Right lobe of liver (tissue), 6 donors: ENCODE measurements around the gene MSANTD1. TPM values are rescaled to one million over a fixed set of nuclear protein-coding genes. Genes with fewer than 3 reads are reported as not detected.

ENCODE experiments used
- ATAC-seq, 4 donors: fragments of 200-7000 bp; cut with Tn5 transposase; one replicate each; pipeline ENCODE4 v1.9.1; 2020; ENCODE audit warnings: mild to moderate bottlenecking in 4 of 4, moderate library complexity in 4 of 4
- DNase-seq, 3 donors: peaks; one replicate each; pipeline ENCODE4 v3.0.0-alpha.2; 2020
- H3K27ac ChIP-seq, 3 donors: fragments of 200-600 bp; one replicate each; pipeline ENCODE4 v1.8.0; 2022
- H3K27me3 ChIP-seq, 2 donors: fragments of 200-600 bp; one replicate each; pipeline ENCODE4 v1.8.0; 2022
- H3K36me3 ChIP-seq, 4 donors: fragments of 200-600 bp; sonication (generic) in 1 of 4; one replicate each; pipeline versions ENCODE4 v1.5.1 to v1.8.0; 2017 to 2022; ENCODE audit warnings: control low read depth in 1 of 4
- H3K4me1 ChIP-seq, 4 donors: fragments of 200-600 bp; sonication (generic) in 1 of 4; one replicate each; pipeline versions ENCODE4 v1.5.1 to v1.8.0; 2017 to 2022; ENCODE audit warnings: control low read depth in 1 of 4
- H3K4me3 ChIP-seq, 3 donors: fragments of 200-600 bp; one replicate each; pipeline ENCODE4 v1.8.0; 2022
- H3K9me3 ChIP-seq, 4 donors: fragments of 200-600 bp; sonication (generic) in 1 of 4; one replicate each; pipeline versions ENCODE4 v1.5.1 to v1.8.0; 2017 to 2022; ENCODE audit warnings: control low read depth in 1 of 4
- POLR2A ChIP-seq: fragments of 450-650 bp; IDR thresholded peaks from one replicate; pipeline ENCODE4 v1.6.1; 2017; ENCODE audit warnings: antibody characterized with exemption, mild to moderate bottlenecking
- WGBS: methylation state at CpG from one replicate; pipeline ENCODE4 v1.1.6; 2018; ENCODE audit warnings: low coverage, low lambda C conversion rate; ENCODE audit not compliant: insufficient coverage; ENCODE audit errors: missing lambda C conversion rate; 5-methylcytosine and 5-hydroxymethylcytosine counted together
- intact Hi-C, 2 donors: fragments of 100-400 bp; cut with DNase I; formaldehyde crosslinking; loops; one replicate each; pipeline versions ENCODE4 v1.11.2 to v1.14.1; 2022
- total RNA-seq, 6 experiments: library from RNA; depleted of rRNA in 2 of 6; stranded (reverse); fragments of >200 nt in 2 of 6; fragmentation: NEBNext Ultra II Directional in 3 of 6; extraction: Animal tissue kit (Norgen Biotek cat#: 25700) in 3 of 6; gene quantifications; one replicate each; pipeline versions ENCODE4 v1.1.0 to v1.2.4, GENCODE V29; 2016 to 2023
- TF ChIP-seq, protein P1 (sequence below), 4 donors: fragments of 200-600 bp in 3 of 4; fragments of 450-650 bp in 1 of 4; IDR thresholded peaks; one replicate each; pipeline versions ENCODE4 v1.5.1 to v1.8.0; 2016 to 2022; ENCODE audit warnings: antibody characterized with exemption in 4 of 4, mild to moderate bottlenecking in 2 of 4
- donor health status: DM: no; HTN: yes; CAD: no.
- donor health status: DM: no; HTN: no; CAD: no.
- donor health status: DM: no; HTN: no; CAD: no.
- donor health status: DM: no; HTN: yes; CAD: no.
- donor health status: DM: no; HTN: yes; CAD: no.

The MSANTD1 gene
- total RNA-seq, 6 experiments from 2014 or later: 0.46 to 0.84 (median 0.64) TPM; not detected in 1

DNA sequence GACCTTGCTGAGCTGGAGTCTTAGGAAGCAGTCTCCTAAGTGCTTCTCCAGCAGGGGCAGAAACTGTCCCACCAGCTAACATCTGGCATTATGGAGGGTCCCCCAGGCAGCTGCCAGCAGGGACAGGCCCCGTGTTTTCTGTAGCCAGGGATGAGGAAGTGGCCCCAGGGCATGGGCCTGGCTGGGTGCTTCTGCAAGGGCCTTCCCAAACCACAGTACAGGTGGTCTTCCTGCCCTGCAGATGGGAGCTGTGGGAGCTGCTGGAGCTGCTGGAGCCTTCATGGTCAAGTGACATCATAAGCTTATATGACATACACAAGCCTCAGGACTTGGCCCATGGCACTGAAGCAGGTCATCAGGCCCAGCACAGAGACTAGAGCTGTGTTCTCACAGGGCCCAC, 5.0 kb upstream of the MSANTD1 start:
- ATAC-seq: no peak
- Histone ChIP-seq H3K9me3 (no peaks in the 10 kb centered on the region), H3K4me1 (no peaks in the 10 kb centered on the region), H3K4me3 (no peak overlapping the region), H3K27me3 (no peaks in the 10 kb centered on the region), H3K27ac (no peak overlapping the region), H3K36me3 (peaks cover 0 to 25% (median 0%) of the 10 kb centered on the region in 4 donors)
- TF ChIP-seq POLR2A: no peak
- TF ChIP-seq, protein P1, sequence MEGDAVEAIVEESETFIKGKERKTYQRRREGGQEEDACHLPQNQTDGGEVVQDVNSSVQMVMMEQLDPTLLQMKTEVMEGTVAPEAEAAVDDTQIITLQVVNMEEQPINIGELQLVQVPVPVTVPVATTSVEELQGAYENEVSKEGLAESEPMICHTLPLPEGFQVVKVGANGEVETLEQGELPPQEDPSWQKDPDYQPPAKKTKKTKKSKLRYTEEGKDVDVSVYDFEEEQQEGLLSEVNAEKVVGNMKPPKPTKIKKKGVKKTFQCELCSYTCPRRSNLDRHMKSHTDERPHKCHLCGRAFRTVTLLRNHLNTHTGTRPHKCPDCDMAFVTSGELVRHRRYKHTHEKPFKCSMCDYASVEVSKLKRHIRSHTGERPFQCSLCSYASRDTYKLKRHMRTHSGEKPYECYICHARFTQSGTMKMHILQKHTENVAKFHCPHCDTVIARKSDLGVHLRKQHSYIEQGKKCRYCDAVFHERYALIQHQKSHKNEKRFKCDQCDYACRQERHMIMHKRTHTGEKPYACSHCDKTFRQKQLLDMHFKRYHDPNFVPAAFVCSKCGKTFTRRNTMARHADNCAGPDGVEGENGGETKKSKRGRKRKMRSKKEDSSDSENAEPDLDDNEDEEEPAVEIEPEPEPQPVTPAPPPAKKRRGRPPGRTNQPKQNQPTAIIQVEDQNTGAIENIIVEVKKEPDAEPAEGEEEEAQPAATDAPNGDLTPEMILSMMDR (IDR thresholded peaks at IDR 0.05): no peak
- intact Hi-C loops: no loop called here
- DNase-seq: no peak
- WGBS: no CpG with 5 or more reads among the region's 1 CpG

DNA sequence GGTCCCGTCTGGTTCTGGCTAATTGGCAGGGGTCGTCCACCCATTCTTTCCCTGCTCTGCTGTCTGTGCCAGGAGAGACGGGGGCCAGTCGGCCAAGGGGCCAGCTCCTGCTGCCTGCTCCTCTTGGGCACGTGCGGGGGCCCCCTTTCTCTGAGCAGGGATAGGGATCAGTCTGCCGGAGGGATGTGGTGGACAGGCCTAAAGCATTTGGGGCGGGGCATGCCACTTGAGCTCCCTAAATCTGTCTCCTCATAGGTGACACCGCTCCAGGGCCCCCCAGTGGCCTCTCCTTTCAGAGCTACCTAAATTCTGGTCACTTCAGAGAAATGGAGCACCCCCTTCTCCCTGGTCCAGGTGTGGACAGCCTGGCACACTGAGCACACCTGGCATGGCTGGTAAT, 4.2 kb upstream of the MSANTD1 start:
- ATAC-seq: no peak
- DNase-seq: no peak
- H3K27ac ChIP-seq: no peak overlapping the region
- H3K4me3 ChIP-seq: no peak overlapping the region
- 33% methylated on average over 1 of the region's 9 CpGs for WGBS
- H3K9me3 ChIP-seq: no peaks in the 10 kb centered on the region
- H3K36me3 ChIP-seq: peaks cover 0 to 18% (median 0%) of the 10 kb centered on the region in 4 donors
- no peaks in the 10 kb centered on the region for H3K4me1 ChIP-seq
- TF ChIP-seq POLR2A: no peak
- TF ChIP-seq, protein P1 (IDR thresholded peaks at IDR 0.05): no peak
- H3K27me3 ChIP-seq: no peaks in the 10 kb centered on the region
- intact Hi-C loops: no loop called here

DNA sequence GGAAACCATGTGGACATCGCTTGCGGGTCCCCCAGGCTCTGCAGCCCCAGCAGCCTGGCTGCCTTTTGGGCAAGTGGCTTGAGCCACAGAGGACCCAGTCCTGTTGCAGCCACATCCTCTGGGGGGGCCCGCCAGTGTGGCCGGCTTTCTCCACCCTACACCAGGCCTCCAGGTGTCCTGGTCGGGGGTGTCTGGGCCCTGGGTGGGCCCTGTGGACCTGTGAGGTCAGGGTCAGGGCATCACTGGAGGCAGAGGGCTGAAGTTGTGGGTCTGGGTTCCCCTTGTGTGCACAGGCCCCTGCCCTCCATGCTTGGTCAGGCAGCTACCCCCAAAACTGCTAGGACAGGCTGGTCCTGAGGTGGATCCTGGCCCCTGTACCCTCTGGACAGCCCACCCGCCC, 3.3 kb upstream of the MSANTD1 start:
- no peak for DNase-seq
- no CpG with 5 or more reads among the region's 6 CpGs for WGBS
- Histone ChIP-seq H3K9me3 (no peaks in the 10 kb centered on the region), H3K36me3 (peaks cover 0 to 8% (median 0%) of the 10 kb centered on the region in 4 donors), H3K27ac (no peak overlapping the region), H3K27me3 (no peaks in the 10 kb centered on the region), H3K4me3 (no peak overlapping the region), H3K4me1 (no peaks in the 10 kb centered on the region)
- no peak for ATAC-seq
- TF ChIP-seq POLR2A: no peak
- TF ChIP-seq, protein P1 (IDR thresholded peaks at IDR 0.05): no peak
- intact Hi-C loops: no loop called here

DNA sequence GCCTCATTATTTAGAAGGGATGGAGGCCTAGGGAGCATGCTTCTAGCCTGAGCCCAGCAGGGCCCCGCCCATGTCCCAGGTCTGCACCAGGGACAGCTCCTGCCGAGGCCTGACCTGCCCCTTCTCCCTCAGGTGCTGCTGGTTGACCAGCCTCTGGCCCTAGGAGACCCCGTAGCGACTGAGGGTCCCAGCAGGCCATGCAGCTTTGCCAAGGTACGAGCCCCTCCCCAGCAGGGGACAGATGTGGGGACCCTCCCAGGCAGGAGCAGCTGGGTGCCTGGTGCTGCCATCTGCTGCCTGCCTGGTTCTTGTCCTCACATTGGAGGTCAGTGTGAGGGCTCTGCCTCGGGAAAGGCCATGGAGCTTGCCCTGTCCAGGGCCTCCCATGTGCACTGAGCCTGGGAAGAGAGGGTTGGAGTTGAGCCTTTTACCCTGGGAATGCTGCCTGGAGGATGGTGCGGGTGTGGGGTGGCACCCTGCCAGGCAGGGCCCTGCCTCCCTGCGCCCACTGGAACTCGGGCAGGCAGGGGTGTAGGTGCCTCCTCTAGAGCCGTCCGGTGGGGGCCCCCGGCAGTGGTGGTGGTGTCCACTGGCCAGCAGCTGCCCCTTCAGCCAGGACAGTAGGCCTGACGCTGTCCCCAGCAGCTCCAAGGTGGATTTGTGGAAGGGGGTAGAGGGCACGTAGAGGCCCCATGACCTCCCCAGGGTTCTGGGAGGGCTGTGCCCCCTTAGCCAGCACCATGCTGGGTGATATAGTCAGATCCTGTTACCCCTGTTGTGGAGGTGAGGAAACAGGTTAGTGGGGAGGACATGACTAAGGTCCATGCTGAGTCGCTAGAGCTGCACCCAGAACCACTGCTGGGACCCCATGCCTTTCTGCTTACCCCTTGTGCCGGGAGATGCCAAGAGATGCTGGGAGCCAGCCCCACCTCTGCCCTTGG, 2.2 kb upstream of the MSANTD1 start:
- ATAC-seq (peak; percentile 11 to 54 (median 40)), DNase-seq (no peak)
- TF ChIP-seq, protein P1 (IDR thresholded peaks at IDR 0.05): peak in 3 of 4 donors; percentile 15 to 31 (median 26)
- no peak for TF ChIP-seq POLR2A
- no CpG with 5 or more reads among the region's 16 CpGs for WGBS
- intact Hi-C loops: no loop called here
- Histone ChIP-seq H3K4me1 (no peaks in the 10 kb centered on the region), H3K36me3 (no peaks in the 10 kb centered on the region), H3K4me3 (no peak overlapping the region), H3K27me3 (no peaks in the 10 kb centered on the region), H3K9me3 (no peaks in the 10 kb centered on the region), H3K27ac (no peak overlapping the region)
